Measurements from ENCODE around the gene FAM110D.

FAM110D gene

DNA sequence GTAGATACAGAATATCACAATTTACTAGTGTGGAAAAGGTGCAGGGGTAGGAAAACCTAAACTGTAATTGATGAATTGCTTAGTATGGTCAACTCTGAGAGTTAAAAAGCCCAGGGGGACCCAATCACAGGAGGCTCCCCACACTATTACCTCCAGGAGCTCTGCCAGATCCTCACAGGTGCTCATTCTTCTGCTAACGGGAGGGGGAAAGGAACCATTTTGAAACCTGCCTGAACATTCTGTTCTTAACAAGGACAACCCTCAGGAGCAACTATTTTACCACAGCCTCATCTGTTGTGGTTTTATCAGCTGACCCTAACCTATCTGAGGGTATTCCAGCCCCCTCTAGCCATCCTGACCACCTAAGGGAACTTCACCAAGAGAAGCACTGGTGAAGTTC, 28.2 kb upstream of the FAM110D start:
- DNase-seq: no peak

DNA sequence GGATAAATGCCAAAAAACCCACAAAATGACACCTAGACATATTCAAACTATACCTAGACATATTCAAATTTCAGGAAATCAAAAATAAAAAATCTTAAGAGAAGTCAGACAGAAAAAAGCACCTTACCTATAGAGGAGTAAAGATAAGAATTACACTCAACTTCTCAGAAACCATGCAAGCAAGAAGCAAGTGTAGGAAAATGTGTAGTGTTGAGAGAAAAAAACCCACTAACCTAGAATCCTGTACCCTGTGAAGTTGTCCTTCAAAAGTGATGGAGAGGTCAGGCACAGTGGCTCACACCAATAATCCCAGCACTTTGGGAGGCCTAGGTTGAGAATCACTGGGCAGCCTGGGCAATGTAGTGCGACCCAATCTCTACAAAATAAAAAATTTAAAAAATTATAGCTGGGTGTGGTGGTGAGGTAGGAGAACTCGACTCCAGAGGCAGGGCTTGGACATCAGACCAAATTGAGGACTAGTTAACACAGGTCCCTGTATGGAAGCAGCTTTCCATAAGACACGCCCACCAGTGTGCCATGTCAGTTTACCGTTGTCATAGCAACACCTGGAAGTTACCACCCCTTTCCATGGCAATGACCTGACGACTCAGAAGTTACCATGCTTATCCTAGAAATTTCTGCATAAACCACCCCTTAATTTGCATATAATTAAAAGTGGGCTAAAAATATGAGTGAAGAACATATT, 26.6 kb upstream of the FAM110D start:
- DNase-seq: no peak

DNA sequence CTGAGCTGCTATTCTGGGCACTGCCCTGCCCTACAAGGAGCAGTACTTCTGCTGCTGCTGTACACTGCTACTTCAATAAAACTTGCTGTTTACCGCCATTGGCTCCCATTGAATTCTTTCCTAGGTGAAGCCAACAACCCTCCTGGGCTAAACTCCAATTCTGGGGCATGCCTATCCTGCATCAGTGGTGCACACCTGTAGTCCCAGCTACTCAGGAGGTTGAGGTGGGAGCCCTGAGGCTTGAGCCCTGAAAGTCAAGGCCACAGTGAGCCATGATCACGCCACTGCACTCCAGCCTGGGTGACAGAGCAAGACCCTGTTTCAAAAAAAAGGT, 26.1 kb upstream of the FAM110D start:
- no peak for DNase-seq

DNA sequence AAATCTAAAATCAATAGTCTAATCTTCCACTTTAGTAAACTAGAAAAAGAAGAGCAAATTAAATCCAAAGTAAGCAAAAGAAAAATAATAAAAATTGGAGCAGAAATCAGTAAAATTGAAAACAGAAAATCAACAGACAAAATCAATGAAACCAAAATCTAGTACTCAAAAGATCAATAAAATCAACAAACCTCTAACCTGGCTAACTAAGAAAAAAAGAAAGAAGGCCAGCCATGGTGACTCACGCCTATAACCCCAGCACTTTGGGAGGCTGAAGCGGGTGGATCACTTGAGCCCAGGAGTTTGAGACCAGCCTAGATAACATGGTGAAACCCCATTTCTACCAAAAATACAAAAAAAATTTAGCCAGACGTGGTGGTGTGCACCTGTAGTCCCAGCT, 24.4 kb upstream of the FAM110D start:
- DNase-seq: no peak

DNA sequence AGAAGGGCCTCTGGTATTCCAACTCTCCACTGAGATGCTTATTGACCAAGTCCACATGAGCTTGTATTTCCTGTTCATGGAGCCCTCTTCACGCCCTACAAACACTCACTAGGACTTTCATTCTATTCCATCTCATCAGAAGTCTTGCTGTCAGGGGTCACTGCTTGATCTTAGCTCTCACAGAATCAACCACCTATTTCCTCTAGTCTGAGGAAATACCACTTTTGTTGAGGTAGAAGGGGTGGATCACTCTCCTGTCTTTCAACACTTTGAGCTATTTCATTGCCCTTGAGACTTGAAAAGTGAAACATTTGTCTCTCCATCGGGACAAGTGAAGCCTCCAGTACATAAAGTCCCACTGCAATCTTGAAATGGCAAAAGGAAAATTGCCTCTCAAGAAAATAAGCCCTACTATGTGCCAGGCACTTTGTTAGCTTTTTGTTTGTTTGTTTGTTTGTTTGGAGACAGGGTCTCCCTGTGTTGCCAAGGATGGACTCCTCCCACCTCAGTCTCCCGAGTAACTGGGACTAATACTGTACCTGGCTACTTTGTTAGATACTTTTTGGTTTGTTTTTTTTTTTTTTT, 19.8 kb upstream of the FAM110D start:
- DNase-seq: no peak

DNA sequence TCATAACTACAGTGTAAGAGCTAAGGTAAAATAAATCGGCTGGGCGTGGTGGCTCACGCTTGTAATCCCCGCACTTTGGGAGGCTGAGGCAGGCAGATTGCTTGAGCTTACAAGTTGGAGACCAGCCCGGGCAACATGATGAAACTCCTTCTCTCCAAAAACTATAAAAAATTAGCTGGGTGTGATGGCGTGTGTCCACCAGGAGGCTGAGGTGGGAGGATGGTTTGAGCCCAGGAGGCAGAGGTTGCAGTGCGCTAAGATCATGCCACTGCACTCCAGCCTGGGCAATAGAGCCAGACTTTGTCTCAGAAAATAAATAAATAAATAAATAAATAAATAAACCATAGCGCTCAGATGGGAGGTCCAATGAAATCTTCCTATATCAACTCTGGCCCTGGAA, 16.7 kb upstream of the FAM110D start:
- peak; percentile 15 for DNase-seq

DNA sequence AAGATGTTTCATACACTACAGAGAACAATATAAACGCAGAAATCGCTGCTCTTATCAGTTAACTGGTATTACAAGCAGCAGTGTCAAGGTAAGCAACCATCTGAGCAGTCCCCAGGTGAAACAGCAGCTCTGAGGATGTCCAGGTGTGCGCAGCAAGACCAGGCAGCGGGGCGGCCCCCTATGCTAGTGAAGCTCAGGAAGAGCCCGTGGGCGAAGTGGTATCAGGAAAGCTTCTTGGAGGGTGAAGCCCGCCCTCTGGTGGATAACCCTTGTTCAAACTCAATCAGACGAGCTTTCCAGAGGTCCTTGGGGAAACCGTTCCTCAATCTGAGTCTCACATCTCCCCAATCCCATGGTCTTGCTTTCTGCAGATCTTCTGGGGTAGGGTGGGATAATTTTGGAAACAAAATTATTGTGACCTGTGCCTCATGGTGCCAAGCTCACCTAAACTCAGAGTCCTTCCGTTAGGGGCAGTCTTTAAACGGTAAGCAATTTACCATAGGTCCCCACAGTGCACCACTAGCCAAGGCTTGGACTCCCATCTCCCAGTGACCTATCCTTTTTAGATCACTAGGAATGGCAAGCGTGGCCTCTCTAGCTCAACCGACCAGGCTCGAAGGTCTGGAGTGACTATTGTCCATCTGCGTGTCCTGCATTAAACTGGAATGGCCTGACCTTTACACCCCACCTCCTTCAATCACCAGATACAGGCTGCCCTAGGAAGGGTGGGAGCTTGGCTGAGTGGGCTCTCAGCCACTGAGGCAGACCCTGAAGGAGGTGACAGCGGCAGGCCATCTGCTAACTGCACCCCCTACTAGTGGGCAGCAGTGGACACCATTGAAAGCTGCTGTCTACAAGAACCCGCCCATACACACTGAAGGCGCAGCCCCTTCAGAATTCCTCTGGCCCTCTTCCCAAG, 13.6 kb upstream of the FAM110D start:
- peak; percentile 65 for DNase-seq

DNA sequence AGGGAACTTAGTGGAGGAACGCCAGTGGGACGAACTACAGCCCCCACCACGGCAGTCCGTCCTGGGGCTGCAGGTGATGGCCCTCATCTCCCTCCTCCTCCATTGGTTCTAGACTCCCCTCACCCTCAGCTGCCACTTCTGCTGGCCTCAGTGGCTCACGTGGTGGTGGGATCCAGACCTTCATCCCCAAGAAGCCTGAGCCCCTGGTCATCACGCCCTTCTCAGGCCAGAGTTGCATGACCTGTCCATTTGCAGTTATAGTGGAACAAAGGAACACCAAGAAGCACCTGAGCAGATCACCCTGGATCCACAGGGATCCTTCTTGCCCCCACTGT, 13.0 kb upstream of the FAM110D start:
- no peak for DNase-seq

DNA sequence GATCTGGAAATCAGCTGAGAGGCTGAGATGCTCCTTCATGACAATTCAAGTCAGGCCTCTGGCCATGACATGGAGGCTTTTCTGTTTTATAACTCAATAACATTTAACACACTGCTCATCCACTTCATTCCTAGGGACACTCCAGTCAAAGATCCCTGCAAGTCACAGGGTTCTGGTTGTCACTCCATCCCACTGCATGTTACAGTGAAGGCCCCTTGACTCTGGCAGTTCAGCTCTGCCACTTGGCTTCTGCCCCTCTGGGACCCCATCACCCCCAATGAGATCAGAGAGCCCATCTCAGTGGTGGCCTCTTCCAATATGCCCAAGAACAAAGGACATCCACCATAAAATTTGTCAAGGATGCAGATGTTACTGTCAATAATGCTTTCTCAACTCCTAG, 10.0 kb upstream of the FAM110D start:
- no peak for DNase-seq

DNA sequence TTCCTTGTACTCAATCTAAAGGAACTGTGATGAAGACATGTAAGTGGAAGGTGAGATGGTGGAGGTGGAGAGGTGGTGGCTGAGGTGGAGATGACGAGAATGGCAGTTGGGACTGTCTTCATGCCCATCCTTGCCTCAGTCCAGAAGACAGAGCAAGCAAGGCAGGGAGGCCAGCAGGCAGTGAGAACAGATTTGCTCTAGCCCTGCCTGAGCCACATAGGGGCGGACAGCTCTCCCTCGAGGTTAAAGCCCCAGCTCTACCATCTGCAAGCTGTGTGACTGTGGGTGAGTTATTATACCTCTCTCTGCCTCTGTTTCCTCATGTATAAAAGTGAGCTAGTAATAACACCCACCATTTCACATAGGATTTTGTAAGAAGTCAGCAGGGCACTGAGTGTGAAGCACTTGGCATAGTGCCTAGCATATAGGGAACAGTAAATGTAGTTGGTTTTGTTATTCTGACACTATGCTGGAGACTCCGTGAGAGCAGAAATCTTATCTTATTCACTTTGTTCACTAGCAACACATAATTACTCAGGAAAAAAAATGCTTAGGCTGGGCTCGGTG, 4.8 kb upstream of the FAM110D start:
- DNase-seq: no peak

DNA sequence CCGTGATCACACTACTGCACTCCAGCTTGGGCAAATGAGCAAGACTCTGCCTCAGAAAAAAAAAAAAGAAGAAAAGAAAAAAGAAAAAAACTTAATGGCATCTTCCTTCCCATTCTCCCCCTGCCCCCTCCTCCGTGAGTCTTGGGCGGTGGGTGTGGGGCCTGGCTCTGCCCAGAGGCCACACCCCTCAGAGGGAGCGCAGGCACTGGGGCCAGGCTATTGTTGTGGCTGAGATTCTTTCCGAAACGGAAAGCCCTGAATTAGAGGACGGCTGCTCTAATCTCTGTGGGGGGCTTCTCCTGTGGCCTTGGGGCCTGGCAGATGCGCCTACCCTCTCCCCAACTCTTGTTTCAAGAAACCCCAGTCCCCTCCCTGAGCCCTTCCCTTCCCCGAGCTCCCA, 4.1 kb upstream of the FAM110D start:
- no peak for DNase-seq

DNA sequence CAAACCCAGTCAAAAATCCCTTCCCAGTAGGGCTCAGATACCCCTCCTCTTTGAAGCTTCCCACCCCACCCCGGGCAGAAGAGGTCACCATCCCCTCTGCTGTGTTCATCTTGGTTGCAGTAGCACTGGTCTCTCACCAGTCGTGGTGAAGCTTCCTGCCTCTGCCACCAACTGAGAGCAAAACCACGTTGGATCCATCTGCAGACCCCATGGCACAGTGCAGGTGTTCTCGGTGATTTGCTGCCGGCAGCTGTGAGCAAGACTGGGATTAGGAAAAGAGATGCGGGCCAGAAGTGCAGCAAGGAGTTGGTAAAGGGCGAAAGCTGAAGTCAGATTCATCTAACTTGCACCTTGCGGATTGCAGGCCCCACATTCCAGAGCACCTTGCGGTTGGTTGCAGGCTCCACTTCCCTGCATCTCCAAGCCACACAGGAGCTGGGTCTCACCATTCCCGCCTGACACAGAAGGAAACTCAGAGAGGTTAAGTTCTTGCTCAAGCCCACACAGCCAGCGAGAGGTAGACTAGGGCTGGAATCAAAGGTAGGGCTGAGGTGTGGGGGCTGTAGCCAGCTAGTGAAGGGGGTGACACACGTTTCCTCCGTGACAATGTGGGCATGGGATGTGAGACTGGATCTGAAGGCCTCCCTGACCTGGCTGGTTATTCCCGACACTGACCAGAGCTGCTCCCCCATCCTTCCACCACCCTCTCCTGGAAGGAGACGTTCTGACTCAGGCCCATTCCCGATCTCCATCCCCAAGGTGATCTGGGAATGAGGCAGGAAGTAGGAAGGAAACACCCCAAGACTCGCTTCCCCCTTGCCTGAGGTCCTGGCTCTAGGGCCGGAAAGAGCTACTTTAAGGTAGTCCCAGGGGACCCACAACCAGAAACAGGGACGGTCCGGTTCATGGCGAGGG, 3.3 kb upstream of the FAM110D start:
- DNase-seq: no peak

DNA sequence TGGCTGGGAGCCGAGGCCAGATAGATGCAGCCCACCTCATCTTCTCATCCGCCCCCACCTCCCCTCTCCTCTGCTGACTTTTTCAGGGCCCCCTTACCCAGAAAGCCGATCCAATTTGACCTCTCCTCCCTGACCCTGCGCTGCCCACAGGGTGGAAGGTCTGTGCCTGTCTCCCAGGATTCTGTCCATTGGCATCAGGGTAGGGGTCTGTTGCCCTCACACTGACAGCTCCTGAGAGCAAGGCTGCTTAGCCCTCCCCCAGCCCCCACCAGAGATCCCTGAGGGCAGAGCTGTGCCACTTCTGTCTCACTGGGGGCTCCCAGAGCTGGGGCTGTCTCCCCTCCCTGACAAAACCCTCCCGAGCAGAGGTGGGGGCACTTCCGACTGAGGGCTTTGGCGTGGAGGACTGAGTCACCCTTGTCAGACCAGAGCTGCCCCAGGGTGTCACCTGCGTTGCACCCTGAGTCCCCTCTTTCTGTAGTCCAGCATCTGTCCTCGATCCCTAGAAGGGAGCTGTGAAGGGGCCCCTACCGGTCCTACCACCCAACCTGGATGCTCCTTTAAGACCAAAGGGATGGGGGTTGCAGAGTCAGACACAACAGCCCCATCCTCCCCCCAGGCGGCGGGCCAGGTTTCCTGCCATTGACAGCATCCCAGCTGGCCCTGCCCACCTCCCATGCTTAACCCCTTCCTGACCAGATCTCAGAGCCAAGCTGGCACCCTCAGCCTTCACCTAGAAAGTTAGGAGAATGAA, 2.4 kb upstream of the FAM110D start:
- no peak for DNase-seq

DNA sequence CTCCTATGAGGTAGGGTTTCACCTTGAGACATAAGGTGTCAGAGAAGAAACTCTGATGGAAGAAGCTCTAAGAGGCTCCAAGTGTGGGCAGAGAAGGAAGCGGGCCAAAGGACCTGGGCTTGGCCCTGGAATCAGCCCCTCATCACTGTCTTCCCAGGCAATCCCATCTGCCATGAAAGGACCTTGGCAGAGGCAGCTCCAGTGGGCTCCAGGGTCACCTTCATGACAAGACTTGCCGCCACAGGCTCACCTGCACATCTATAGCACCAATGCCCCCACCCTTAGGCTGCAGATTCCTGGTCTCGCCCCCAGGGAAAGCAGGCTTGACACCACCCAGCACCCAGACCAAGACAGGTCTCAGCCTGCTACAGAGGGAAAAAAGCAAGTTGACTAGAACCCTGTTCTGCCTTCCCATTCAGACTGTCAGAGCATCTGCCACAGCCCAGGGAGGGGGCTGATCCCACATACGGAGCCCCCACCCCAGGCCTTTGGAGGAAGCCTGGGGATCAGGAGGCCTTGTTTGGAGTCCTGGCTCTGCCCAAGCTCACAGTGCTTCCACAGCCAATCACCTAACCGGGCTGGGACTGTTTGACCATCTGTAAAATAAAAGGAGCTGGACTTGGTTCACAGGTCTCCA, 490 bp upstream of the FAM110D start:
- DNase-seq: no peak

DNA sequence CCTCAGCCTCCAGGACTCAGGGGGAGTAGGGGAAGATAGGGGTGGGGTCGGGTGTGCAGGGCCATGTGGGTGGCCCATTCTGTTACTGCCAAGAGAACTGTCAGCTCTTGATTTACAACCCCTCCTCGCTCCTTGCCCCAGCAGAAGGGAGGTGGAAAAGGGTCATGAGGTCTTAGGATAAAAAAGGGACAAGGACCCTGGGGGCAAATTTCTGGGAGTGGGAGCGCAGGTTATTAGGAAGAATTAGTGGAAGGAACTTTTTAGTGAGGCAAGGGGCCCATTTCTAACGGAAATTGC, 812 bp downstream of the FAM110D start:
- DNase-seq: no peak

DNA sequence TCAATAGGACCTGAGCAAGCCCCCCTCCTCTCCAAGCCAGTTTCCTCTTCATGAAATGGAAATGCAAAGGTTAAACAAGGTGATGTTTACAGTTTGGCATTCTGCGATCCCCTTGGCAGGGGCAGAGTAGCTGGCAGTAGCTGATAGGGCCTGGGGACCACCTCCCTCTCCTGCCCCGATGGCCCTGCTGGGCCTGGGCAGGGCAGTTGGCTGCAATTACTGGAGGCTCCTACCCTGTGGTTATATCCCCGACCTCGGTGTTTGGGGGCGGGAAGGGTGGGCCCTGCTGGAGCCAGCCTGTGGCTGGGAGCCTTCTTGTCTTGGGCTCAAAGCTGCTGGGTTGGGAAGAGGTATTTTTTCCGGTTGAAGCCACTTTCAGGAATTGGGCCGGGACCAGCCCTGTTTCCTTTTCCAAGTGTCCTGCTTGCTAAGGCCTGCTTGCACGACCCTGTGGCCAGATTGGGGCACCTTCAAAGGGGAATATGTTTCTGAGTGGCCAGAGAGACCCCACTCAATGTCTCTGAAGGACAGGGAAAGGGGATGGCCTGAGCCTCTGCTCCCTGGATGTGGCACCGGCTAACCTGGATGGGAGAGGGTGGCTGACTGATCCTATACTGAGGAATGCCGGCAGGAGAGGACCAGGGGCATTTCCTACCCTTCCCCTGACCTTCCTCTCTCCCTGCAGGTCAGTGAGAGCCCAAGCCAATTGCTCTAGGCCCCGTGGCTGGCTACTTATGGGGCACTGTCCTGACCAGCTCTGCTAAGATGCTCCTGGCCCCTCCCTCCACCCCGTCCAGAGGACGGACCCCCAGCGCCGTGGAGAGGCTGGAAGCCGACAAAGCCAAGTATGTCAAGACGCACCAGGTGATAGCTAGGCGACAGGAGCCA, 1.9 kb downstream of the FAM110D start:
- DNase-seq: no peak

DNA sequence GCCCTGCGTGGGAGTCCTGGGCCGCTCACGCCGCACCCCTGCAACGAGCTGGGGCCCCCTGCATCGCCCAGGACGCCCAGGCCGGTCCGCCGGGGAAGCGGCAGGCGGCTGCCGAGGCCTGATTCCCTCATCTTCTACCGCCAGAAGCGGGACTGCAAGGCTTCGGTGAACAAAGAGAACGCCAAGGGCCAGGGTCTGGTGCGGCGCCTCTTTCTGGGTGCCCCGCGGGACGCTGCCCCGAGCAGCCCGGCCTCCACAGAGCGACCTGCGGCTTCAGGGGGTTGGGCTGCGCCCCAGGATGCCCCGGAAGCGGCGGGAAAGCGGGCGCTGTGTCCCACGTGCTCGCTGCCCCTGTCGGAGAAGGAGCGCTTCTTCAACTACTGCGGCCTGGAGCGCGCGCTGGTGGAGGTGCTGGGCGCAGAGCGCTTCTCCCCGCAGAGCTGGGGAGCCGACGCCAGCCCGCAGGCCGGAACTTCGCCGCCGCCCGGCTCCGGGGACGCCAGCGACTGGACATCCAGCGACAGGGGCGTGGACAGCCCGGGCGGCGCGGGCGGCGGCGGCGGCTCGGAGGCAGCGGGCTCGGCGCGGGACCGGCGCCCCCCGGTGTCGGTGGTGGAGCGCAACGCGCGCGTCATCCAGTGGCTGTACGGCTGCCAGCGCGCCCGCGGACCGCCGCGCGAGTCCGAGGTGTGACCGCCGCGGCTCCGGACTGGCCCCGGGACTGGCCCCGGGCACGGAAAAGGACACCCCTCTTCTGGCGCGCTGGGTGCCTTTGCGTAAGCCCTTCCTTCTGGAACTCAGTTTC, 2.7 kb downstream of the FAM110D start:
- no peak for DNase-seq

DNA sequence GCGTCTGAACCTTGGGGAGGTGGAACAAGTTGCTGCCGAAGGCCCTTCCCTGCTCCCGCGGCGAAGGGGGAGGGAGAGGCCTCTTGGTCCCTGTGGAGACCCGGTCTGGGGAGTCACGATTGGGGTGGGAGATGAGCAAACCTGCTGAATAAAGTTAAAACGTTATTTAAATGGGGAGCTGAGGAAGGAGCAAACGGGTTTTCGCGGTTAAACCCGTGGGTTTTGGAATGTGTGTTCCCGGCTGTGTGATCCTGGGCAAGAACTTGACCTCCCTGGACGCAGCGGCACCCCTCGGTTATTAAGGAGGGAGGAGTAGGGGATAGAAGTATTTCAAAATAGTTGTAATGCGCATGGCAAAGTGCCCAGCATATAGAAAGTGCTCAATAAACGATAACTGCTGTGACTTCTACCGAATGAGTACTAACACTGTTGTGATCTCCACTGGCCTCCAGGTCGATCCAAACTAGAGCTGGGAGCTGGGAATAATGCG, 3.4 kb downstream of the FAM110D start:
- DNase-seq: no peak

DNA sequence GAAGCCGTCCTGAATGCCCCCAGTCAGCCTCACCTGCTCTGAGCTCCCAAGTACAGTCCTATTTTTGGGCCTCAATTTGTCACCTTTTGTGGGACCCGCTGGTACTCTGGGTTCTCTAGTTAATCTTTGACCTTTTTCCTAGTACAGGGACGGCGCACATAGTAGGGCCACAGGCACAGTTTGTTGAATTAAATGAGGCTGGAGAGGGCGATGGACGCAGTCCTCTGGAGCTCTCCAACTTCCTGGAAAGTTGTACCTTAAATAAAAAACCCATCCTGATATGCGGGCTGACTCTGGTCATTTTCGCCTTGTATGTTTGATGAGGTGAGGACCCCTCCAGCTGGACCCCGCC, 4.8 kb downstream of the FAM110D start:
- no peak for DNase-seq

All from NCI-H446 treated with DMSO at 0.1 percent for 48 hours (cell line).